Mucosa of descending colon (tissue), 3 donors: ENCODE measurements around the gene BMERB1. TPM values are rescaled to one million over a fixed set of nuclear protein-coding genes. Genes with fewer than 3 reads are reported as not detected.
"Not testable (repeated sequence)": the region's sequence is repeated elsewhere in the genome, so short reads cannot be mapped to it uniquely, and the experiment has no call there.

ENCODE experiments used
- ATAC-seq: fragments of 200-7000 bp; cut with Tn5 transposase; one replicate; pipeline ENCODE4 v1.9.1; 2020; ENCODE audit warnings: mild to moderate bottlenecking, moderate library complexity
- DNase-seq, 3 donors: peaks; one replicate each; pipeline ENCODE4 v3.0.0-alpha.2; 2020
- H3K36me3 ChIP-seq: fragments of 200-600 bp; one replicate; pipeline ENCODE4 v1.8.0; 2021; ENCODE audit warnings: low read depth, mild to moderate bottlenecking
- H3K4me1 ChIP-seq: fragments of 200-600 bp; one replicate; pipeline ENCODE4 v1.8.0; 2021; ENCODE audit warnings: low read depth, mild to moderate bottlenecking
- H3K4me3 ChIP-seq: fragments of 200-600 bp; one replicate; pipeline ENCODE4 v1.8.0; 2021; ENCODE audit warnings: mild to moderate bottlenecking
- H3K9me3 ChIP-seq: fragments of 200-600 bp; one replicate; pipeline ENCODE4 v1.8.0; 2021; ENCODE audit warnings: mild to moderate bottlenecking
- intact Hi-C, 2 donors: fragments of 100-400 bp; cut with DNase I in 1 of 2; cut with micrococcal nuclease in 1 of 2; formaldehyde crosslinking; loops; one replicate each; pipeline versions ENCODE4 v1.11.0 to v1.11.1; 2022; cut with DNase I, micrococcal nuclease
- total RNA-seq, 3 donors: library from RNA; stranded (reverse); fragmentation: NEBNext Ultra II Directional in 2 of 3; extraction: Animal tissue kit (Norgen Biotek cat#: 25700) in 2 of 3; gene quantifications; one replicate each; pipeline versions ENCODE4 v1.2.1 to v1.2.4, GENCODE V29; 2021 to 2023
- TF ChIP-seq, protein P1 (sequence below): fragments of 200-600 bp; IDR thresholded peaks from one replicate; pipeline ENCODE4 v1.8.0; 2022; ENCODE audit warnings: antibody characterized with exemption, mild to moderate bottlenecking
- donor health status: DM: no; HTN: no; CAD: no; lungs with moderate emphysema.
- donor health status: DM: no; HTN: no; CAD: no.
- donor health status: DM: no; HTN: yes; CAD: no.

Gene BMERB1
- total RNA-seq, 3 donors from 2014 or later: 5.4 to 54.3 (median 9.1) TPM

DNA sequence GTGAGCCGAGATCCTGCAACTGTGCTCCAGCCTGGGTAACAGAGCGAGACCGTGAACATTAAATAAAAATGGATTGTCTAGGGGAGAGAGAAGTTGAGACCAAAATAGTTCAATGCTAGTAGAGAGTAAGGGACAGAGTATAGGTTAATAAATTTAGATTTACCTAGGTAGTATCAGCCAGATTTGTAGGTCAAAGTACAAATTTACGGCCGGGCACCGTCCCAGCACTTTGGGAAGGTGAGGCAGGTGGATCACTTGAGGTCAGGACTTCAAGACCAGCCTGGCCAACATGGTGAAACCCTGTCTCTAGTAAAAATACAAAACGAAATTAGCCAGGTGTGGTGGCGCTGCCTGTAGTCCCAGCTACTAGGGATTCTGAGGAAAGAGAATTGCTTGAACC, 12.2 kb upstream of the BMERB1 start:
- H3K36me3 ChIP-seq: no peaks in the 10 kb centered on the region
- H3K4me3 ChIP-seq: no peak overlapping the region
- no peak for DNase-seq
- H3K4me1 ChIP-seq: no peaks in the 10 kb centered on the region
- no peak for ATAC-seq
- H3K9me3 ChIP-seq: no peaks in the 10 kb centered on the region
- intact Hi-C loops: no loop called here
- TF ChIP-seq, protein P1, sequence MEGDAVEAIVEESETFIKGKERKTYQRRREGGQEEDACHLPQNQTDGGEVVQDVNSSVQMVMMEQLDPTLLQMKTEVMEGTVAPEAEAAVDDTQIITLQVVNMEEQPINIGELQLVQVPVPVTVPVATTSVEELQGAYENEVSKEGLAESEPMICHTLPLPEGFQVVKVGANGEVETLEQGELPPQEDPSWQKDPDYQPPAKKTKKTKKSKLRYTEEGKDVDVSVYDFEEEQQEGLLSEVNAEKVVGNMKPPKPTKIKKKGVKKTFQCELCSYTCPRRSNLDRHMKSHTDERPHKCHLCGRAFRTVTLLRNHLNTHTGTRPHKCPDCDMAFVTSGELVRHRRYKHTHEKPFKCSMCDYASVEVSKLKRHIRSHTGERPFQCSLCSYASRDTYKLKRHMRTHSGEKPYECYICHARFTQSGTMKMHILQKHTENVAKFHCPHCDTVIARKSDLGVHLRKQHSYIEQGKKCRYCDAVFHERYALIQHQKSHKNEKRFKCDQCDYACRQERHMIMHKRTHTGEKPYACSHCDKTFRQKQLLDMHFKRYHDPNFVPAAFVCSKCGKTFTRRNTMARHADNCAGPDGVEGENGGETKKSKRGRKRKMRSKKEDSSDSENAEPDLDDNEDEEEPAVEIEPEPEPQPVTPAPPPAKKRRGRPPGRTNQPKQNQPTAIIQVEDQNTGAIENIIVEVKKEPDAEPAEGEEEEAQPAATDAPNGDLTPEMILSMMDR: no peak

DNA sequence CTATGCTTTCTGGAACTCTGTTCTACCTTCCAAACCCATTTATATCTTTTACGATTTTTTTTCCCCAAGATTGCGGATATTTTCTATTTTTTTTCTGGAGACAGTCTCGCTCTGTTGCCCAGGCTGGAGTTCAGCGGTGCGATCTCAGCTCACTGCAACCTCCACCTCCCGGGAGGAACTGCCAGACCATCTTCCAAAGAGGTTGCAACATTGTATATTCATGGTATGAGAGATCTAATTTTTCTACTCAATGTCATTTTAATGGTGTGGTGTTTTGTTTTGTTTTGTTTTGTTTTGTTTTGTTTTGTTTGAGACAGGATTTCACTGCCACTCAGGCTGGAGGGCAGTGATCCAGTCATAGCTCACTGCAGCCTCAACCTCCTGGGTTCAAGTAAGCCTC, 8.5 kb upstream of the BMERB1 start:
- Histone ChIP-seq H3K4me1 (no peaks in the 10 kb centered on the region), H3K36me3 (no peaks in the 10 kb centered on the region), H3K4me3 (no peak overlapping the region), H3K9me3 (no peaks in the 10 kb centered on the region)
- intact Hi-C loops: no loop called here
- no peak for ATAC-seq
- no peak for DNase-seq
- TF ChIP-seq, protein P1: no peak

- TF ChIP-seq, protein P1: no peak
- DNase-seq (no peak), ATAC-seq (no peak)
- Histone ChIP-seq H3K9me3 (no peaks in the 10 kb centered on the region), H3K4me3 (no peak overlapping the region), H3K4me1 (no peaks in the 10 kb centered on the region), H3K36me3 (no peaks in the 10 kb centered on the region)
- intact Hi-C loops: no loop called here
These were observed 7.6 kb upstream of the BMERB1 start for GRCh38 chr16:15426796-15427195.

GRCh38 chr16:15427648-15428239, 6.6 kb upstream of the BMERB1 start:
- intact Hi-C loops: no loop called here
- no peaks in the 10 kb centered on the region for H3K9me3 ChIP-seq
- TF ChIP-seq, protein P1: peak; percentile 42
- H3K36me3 ChIP-seq: no peaks in the 10 kb centered on the region
- ATAC-seq: peak; percentile 68
- H3K4me1 ChIP-seq: no peaks in the 10 kb centered on the region
- no peak overlapping the region for H3K4me3 ChIP-seq
- DNase-seq: peak in 2 of 3 donors; percentile 57 to 80

DNA sequence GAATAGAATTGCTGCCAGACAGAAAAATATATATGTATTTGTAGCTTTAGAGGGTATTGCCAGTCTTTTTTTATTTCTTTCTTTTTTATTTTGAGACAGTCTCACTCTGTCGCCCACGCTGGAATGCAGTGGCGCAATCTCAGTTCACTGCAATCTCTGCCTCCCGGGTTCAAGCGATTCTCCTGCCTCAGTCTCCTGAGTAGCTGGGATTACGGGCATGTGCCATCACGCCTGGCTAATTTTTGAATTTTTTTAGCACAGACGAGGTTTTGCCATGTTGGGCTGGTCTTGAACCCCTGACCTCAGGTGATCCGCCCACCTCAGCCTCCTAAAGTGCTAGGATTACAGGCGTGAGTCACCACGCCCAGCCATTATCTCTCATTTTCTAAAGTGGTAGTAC, 3.5 kb upstream of the BMERB1 start:
- H3K4me1 ChIP-seq, H3K9me3 ChIP-seq, H3K36me3 ChIP-seq, DNase-seq, H3K4me3 ChIP-seq, ATAC-seq, intact Hi-C loops: not testable (repeated sequence)

DNA sequence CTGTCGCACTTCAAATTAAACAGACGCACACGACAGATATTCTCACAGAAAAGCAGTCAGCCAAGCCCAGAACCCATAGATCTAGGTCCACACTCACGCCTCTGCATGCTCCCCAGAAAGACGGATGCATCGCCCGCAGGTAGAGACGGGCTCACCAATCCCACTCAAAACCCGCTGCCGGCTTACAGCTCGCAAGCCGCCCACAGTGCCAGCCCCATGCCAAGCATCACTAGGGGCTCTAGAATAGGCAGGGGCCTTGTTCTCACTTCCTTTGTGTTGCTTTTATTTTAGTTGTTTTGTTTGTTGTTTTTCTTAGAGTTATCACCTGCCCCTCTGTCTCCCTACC, 336 bp upstream of the BMERB1 start:
- TF ChIP-seq, protein P1: no peak
- intact Hi-C loops: no loop called here
- ATAC-seq (no peak), DNase-seq (no peak)
- Histone ChIP-seq H3K4me1 (peaks cover 3% of the 10 kb centered on the region), H3K4me3 (no peak overlapping the region), H3K36me3 (no peaks in the 10 kb centered on the region), H3K9me3 (no peaks in the 10 kb centered on the region)
